ENCODE measurements around the gene IL4.
"Not testable (repeated sequence)": the region's sequence is repeated elsewhere in the genome, so short reads cannot be mapped to it uniquely, and the experiment has no call there.

Gene IL4

DNA sequence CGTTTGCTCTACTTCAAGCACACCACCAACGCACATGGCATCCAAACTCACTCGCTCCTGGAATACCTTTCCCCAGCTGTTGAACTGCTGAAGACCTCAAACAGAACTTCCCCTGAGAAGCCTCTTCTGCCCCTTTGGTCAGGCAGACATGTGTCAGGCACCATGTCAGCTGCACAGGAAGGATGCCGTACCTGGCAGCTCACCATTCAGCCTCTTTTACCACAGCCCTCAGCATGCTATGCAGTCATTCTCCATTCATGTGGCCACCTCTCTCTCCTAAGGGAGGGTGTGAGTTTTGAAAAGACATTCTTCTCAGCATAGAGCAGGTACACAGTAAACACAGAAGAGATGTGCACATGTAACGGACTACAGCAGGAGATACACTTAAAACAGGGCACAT is 14.2 kb downstream of the IL4 start:
- no peak for TF ChIP-seq CTCF (IDR thresholded peaks at IDR 0.05; ENCODE audit: insufficient read depth, low read depth, low read length, missing control alignments)
- peak; percentile 42 for DNase-seq (ENCODE audit: low read depth)
- H3K4me3 ChIP-seq (ENCODE audit: low read depth, low read length) = no peak overlapping the region

DNA sequence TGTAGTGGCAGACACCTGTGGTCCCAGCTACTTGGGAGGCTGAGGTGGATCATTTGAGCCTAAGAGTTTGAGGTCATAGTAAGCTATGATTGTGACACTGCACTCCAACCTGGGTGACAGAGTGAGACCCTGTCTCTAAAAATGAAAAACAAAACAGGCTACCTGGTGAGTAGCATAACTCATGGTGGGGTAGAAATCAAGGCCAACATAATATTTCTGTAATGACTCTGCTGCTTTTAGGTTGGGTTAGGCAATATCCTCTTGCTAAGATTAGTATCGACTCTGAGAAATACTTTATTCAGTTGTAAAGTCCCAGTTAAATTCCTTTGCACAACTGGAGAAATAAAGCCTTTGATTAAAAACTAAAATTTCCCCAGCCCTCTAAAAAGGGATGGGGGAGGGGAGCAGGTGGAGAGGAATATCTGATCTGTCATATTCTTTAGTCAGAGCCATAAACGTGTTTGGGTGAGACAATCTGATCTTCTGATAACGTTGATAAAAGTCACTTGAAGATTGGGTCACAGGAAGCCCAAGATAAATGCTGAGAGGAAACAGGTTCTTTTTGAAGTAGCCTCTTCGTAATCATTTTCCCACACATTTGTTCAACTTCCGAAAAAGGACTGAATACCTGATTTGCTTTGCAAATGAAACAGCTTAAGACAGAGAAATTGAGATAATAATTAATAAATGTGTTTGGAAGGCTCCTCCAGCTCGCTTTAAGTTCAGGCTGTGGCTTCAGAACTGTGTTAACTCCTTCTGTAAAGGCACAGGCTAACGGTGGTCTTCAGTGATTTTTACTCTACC is 14.9 kb downstream of the IL4 start:
- no peak for TF ChIP-seq CTCF (IDR thresholded peaks at IDR 0.05; ENCODE audit: insufficient read depth, low read depth, low read length, missing control alignments)
- H3K4me3 ChIP-seq (ENCODE audit: low read depth, low read length) = no peak overlapping the region
- no peak for DNase-seq (ENCODE audit: low read depth)

DNA sequence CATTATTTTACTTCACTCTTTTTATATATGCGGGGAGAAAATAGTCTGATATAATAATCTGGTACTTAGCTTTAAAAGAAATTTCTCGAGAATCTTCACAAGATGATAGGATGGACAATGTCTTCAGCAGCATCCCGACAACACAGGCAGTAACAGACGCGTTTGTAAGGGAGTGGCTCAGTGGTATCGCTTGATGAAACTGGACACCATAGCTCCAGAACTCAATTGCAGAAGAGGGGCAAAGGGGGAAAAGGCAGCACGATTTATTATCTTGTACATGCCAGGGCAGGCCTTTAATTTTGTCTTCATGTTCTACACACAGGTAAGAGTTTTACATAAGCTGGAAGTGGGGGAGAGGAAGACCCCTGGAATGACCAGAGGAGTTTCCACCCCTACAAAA is 15.7 kb downstream of the IL4 start:
- H3K4me3 ChIP-seq (ENCODE audit: low read depth, low read length) = no peak overlapping the region
- TF ChIP-seq CTCF (IDR thresholded peaks at IDR 0.05; ENCODE audit: insufficient read depth, low read depth, low read length, missing control alignments) = no peak
- no peak for DNase-seq (ENCODE audit: low read depth)

- no peak for TF ChIP-seq CTCF (IDR thresholded peaks at IDR 0.05; ENCODE audit: insufficient read depth, low read depth, low read length, missing control alignments)
- DNase-seq (ENCODE audit: low read depth) = no peak
- no peak overlapping the region for H3K4me3 ChIP-seq (ENCODE audit: low read depth, low read length)
Observed at GRCh38 chr5:132690156-132690555, 16.4 kb downstream of the IL4 start.

GRCh38 chr5:132691755-132692631 is 18.2 kb downstream of the IL4 start:
- not testable (repeated sequence) for H3K4me3 ChIP-seq (ENCODE audit: low read depth, low read length); DNase-seq (ENCODE audit: low read depth)

DNA sequence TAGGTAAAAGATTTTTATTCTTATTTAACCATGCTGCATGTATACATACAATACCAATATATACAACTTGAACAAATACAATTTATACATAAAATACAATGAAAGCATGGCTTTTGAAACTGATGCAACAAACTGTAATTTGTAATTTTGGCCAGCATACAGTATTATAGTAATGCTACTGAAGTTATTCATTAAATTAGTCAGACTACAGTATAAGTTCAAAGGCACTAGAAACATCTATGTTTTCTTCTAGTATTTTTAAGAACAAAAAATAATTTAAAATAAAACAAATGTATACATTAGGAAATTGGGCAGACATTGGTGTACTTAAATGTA is 18.8 kb downstream of the IL4 start:
- DNase-seq (ENCODE audit: low read depth) = no peak
- H3K4me3 ChIP-seq (ENCODE audit: low read depth, low read length) = no peak overlapping the region
- TF ChIP-seq CTCF (IDR thresholded peaks at IDR 0.05; ENCODE audit: insufficient read depth, low read depth, low read length, missing control alignments) = no peak

DNA sequence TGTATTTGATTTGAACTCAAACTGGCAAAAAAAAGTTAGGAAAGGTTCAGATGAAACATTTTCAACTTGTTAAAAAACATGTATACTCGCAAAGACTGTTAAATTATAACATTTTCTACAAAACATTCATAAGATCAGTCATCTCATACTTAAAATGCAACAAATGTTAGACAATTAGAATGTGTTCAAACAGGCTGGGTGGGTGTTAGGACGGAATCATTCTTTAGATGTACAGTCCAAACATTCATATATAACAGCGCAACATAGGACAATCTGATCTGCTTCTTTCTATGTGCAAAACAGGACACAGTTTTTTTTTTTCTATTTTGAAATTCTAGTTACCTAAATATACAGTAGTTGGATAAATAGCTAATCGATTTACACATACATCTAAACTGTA is 22.2 kb downstream of the IL4 start:
- no peak for DNase-seq (ENCODE audit: low read depth)
- H3K4me3 ChIP-seq (ENCODE audit: low read depth, low read length) = no peak overlapping the region
- no peak for TF ChIP-seq CTCF (IDR thresholded peaks at IDR 0.05; ENCODE audit: insufficient read depth, low read depth, low read length, missing control alignments)

Data from GM12865 (cell line).